GM12872 (cell line): Measurements from ENCODE around the gene IL21R.

Experiments
- CTCF ChIP-seq: IDR thresholded peaks from 3 replicates; pipeline ENCODE4 v1.5.1; 2011; ENCODE audit warnings: low read depth, mild to moderate bottlenecking, low read length, moderate library complexity; ENCODE audit not compliant: insufficient read depth

The IL21R gene

GRCh38 chr16:27362570-27363245 is 39.3 kb upstream of the IL21R start:
- TF ChIP-seq CTCF, result no peak

GRCh38 chr16:27363246-27363632 is 38.7 kb upstream of the IL21R start:
- TF ChIP-seq CTCF, result 0 out of 3 replicates have a peak, but pooled peaks have one; percentile 17

- no peak for TF ChIP-seq CTCF
Measured at GRCh38 chr16:27363797-27364196, 38.2 kb upstream of the IL21R start.

- no peak for TF ChIP-seq CTCF
Measured at GRCh38 chr16:27364493-27365141, 37.4 kb upstream of the IL21R start.

GRCh38 chr16:27365142-27366089 is 36.6 kb upstream of the IL21R start:
- TF ChIP-seq CTCF, result no peak

- TF ChIP-seq CTCF, result no peak
Measured at GRCh38 chr16:27366687-27367460, 35.1 kb upstream of the IL21R start.
